ENCODE data around the gene KRTAP19-5.

KRTAP19-5 gene

GRCh38 chr21:30463713-30464112 lies 38.2 kb downstream of the KRTAP19-5 start:
- no peak for TF ChIP-seq CTCF (IDR thresholded peaks at IDR 0.05; ENCODE audit: low read depth, low read length)
- no peak overlapping the region for H3K4me3 ChIP-seq (ENCODE audit: low read depth, low read length)

All from WI38 (cell line).